ENCODE data around the gene MAP7.

DNA sequence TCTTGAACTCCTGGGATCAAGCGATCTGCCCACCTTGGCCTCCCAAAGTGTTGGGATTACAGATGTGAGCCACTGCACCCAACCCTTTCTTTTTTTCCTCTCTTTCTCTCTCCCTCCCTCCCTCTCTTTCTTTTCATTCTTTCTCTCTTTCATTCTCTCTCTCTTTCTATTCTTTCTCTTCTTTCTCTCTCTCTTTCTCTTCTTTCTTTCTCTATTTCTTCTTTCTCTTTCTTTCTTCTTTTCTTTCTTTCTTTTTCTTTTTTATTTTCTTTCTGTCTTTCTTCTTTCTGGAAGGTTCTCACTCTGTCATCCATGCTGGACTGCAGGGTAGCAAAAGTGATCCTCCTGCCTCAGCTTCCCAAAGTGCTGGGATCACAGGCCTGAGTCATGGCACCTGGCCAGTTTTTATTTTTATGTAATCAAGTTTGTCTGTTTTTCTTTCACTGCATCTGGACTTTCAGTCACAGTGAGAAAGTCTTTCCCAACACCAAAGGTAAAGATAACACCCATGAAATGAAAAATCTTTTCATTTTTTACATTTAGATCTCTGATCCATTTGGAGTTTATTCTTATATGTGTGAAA is 240.4 kb downstream of the MAP7 start:
- TF ChIP-seq, protein P1, sequence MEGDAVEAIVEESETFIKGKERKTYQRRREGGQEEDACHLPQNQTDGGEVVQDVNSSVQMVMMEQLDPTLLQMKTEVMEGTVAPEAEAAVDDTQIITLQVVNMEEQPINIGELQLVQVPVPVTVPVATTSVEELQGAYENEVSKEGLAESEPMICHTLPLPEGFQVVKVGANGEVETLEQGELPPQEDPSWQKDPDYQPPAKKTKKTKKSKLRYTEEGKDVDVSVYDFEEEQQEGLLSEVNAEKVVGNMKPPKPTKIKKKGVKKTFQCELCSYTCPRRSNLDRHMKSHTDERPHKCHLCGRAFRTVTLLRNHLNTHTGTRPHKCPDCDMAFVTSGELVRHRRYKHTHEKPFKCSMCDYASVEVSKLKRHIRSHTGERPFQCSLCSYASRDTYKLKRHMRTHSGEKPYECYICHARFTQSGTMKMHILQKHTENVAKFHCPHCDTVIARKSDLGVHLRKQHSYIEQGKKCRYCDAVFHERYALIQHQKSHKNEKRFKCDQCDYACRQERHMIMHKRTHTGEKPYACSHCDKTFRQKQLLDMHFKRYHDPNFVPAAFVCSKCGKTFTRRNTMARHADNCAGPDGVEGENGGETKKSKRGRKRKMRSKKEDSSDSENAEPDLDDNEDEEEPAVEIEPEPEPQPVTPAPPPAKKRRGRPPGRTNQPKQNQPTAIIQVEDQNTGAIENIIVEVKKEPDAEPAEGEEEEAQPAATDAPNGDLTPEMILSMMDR (conservative IDR thresholded peaks at IDR 0.05; ENCODE audit: low read length): no peak
- no peak for TF ChIP-seq EZH2phosphoT487 (IDR thresholded peaks at IDR 0.05; ENCODE audit: borderline replicate concordance, low read depth, low read length)
